ENCODE results near the gene SPATS2L.

Gene SPATS2L

DNA sequence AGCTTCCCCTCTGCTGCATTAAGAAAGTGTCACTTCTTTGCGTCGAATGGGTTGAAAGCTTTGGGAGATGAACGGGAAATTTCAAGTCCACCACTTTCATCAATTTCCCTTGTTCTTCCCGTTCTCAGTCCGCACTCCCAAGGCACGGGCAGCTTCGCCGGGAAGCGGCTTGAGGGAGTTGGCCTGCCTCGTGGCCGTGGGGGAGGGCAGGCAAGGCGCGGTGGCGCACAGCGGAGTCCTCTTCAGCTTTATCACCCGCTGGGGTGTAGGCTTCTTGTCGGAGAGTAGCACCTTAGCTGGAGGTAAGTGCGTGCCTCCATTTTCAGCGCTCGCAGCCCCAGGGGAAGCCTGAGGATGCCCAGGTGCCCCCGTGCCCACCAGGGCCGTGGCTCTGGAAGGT lies 183.5 kb downstream of the SPATS2L start:
- no peak for TF ChIP-seq YY1 (IDR thresholded peaks at IDR 0.05; ENCODE audit: low read depth)
- TF ChIP-seq RAD21 (IDR thresholded peaks at IDR 0.05; ENCODE audit: low read depth), result no peak
- TF ChIP-seq ZBTB7A (IDR thresholded peaks at IDR 0.05; ENCODE audit: low read depth), result no peak
- TF ChIP-seq FOXM1 (IDR thresholded peaks at IDR 0.05; ENCODE audit: borderline replicate concordance, low read depth), result no peak
- TF ChIP-seq TEAD4 (IDR thresholded peaks at IDR 0.05), result no peak
- no peak for TF ChIP-seq CREB1 (IDR thresholded peaks at IDR 0.05; ENCODE audit: low read depth)
- no peak for TF ChIP-seq EP300 (IDR thresholded peaks at IDR 0.05; ENCODE audit: borderline replicate concordance)
- no peak for TF ChIP-seq NFIC (IDR thresholded peaks at IDR 0.05)
- TF ChIP-seq CEBPB (IDR thresholded peaks at IDR 0.05), result no peak
- TF ChIP-seq, protein P1, sequence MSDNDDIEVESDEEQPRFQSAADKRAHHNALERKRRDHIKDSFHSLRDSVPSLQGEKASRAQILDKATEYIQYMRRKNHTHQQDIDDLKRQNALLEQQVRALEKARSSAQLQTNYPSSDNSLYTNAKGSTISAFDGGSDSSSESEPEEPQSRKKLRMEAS (IDR thresholded peaks at IDR 0.05), result no peak
- TF ChIP-seq, protein P2, sequence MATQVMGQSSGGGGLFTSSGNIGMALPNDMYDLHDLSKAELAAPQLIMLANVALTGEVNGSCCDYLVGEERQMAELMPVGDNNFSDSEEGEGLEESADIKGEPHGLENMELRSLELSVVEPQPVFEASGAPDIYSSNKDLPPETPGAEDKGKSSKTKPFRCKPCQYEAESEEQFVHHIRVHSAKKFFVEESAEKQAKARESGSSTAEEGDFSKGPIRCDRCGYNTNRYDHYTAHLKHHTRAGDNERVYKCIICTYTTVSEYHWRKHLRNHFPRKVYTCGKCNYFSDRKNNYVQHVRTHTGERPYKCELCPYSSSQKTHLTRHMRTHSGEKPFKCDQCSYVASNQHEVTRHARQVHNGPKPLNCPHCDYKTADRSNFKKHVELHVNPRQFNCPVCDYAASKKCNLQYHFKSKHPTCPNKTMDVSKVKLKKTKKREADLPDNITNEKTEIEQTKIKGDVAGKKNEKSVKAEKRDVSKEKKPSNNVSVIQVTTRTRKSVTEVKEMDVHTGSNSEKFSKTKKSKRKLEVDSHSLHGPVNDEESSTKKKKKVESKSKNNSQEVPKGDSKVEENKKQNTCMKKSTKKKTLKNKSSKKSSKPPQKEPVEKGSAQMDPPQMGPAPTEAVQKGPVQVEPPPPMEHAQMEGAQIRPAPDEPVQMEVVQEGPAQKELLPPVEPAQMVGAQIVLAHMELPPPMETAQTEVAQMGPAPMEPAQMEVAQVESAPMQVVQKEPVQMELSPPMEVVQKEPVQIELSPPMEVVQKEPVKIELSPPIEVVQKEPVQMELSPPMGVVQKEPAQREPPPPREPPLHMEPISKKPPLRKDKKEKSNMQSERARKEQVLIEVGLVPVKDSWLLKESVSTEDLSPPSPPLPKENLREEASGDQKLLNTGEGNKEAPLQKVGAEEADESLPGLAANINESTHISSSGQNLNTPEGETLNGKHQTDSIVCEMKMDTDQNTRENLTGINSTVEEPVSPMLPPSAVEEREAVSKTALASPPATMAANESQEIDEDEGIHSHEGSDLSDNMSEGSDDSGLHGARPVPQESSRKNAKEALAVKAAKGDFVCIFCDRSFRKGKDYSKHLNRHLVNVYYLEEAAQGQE (IDR thresholded peaks at IDR 0.05; ENCODE audit: low read depth), result no peak
- TF ChIP-seq, protein P3, sequence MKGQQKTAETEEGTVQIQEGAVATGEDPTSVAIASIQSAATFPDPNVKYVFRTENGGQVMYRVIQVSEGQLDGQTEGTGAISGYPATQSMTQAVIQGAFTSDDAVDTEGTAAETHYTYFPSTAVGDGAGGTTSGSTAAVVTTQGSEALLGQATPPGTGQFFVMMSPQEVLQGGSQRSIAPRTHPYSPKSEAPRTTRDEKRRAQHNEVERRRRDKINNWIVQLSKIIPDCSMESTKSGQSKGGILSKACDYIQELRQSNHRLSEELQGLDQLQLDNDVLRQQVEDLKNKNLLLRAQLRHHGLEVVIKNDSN (IDR thresholded peaks at IDR 0.05), result no peak
- TF ChIP-seq TCF12 (IDR thresholded peaks at IDR 0.05; ENCODE audit: low read depth), result no peak
- no peak for TF ChIP-seq TAF1 (IDR thresholded peaks at IDR 0.05; ENCODE audit: low read depth)
- no peak for TF ChIP-seq EGR1 (IDR thresholded peaks at IDR 0.05)

DNA sequence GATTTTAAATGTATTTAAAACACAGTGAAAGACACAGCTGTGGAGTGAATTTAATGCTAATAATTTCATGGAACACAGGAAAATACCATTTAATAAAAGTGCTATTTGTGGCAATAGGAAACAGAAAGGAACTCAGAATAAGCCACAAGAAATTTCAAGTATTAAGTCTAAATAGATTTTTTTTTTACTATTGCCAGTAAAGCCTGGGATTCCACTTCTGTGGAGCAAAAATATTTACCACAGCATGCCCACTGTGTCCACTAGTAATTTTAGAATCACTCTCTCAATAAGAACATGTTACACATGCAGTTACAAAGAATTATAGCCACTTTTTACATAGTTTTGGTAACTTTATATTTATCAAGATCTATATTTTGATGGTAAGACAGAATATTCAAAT lies 186.2 kb downstream of the SPATS2L start:
- no peak for TF ChIP-seq NFIC (IDR thresholded peaks at IDR 0.05)

DNA sequence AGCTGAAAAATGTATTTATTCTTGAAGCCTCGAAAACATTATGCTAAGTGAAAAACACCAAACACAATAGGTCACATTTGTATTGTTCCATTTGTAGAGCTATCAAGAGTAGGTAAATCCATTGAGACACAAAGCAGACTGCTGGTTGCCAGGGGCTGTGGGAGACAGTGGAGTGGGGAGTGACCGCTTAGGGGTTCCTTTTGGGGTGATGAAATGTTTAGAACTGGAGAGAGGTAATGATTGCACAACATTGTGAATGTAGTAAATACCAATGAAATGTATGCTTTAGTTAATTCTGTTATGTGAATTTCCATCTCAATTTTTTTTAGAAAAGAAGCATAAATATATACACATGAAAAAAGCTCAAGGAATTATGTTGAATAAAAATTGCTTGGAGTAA lies 187.6 kb downstream of the SPATS2L start:
- TF ChIP-seq EP300 (IDR thresholded peaks at IDR 0.05; ENCODE audit: borderline replicate concordance) (no peak), TAF1 (IDR thresholded peaks at IDR 0.05; ENCODE audit: low read depth) (no peak), YY1 (IDR thresholded peaks at IDR 0.05; ENCODE audit: low read depth) (no peak), TEAD4 (IDR thresholded peaks at IDR 0.05) (no peak), CREB1 (IDR thresholded peaks at IDR 0.05; ENCODE audit: low read depth) (no peak), EGR1 (IDR thresholded peaks at IDR 0.05) (no peak), ZBTB7A (IDR thresholded peaks at IDR 0.05; ENCODE audit: low read depth) (no peak), NFIC (IDR thresholded peaks at IDR 0.05) (no peak), RAD21 (IDR thresholded peaks at IDR 0.05; ENCODE audit: low read depth) (no peak), CEBPB (IDR thresholded peaks at IDR 0.05) (no peak), TCF12 (IDR thresholded peaks at IDR 0.05; ENCODE audit: low read depth) (no peak), FOXM1 (IDR thresholded peaks at IDR 0.05; ENCODE audit: borderline replicate concordance, low read depth) (no peak)
- TF ChIP-seq, protein P2 (IDR thresholded peaks at IDR 0.05; ENCODE audit: low read depth), result no peak
- TF ChIP-seq, protein P1 (IDR thresholded peaks at IDR 0.05), result no peak
- TF ChIP-seq, protein P3 (IDR thresholded peaks at IDR 0.05), result no peak

DNA sequence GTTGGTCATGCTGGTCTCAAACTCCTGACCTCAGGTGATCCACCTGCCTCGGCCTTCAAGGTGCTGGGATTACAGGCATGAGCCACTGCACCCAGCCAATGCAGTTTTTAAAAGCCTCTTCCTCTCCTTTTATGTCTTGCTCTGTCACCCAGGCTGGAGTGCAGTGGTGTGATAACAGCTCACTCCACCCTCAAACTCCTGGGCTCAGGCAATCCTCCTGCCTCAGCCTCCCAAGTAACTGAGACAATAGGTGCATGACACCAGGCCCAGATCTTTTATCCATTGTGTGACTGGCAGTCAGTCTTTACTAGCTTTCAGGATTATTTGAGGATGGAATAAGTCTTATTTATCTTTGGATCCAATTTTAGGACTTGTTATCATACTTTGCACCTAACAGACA lies 190.2 kb downstream of the SPATS2L start:
- TF ChIP-seq RAD21 (IDR thresholded peaks at IDR 0.05; ENCODE audit: low read depth) (no peak), FOXM1 (IDR thresholded peaks at IDR 0.05; ENCODE audit: borderline replicate concordance, low read depth) (no peak), TEAD4 (IDR thresholded peaks at IDR 0.05) (no peak), TCF12 (IDR thresholded peaks at IDR 0.05; ENCODE audit: low read depth) (no peak), NFIC (IDR thresholded peaks at IDR 0.05) (no peak), TAF1 (IDR thresholded peaks at IDR 0.05; ENCODE audit: low read depth) (no peak), CEBPB (IDR thresholded peaks at IDR 0.05) (no peak), EGR1 (IDR thresholded peaks at IDR 0.05) (no peak), ZBTB7A (IDR thresholded peaks at IDR 0.05; ENCODE audit: low read depth) (no peak), EP300 (IDR thresholded peaks at IDR 0.05; ENCODE audit: borderline replicate concordance) (no peak)
- TF ChIP-seq, protein P1 (IDR thresholded peaks at IDR 0.05), result no peak
- TF ChIP-seq, protein P3 (IDR thresholded peaks at IDR 0.05), result no peak
- TF ChIP-seq, protein P2 (IDR thresholded peaks at IDR 0.05; ENCODE audit: low read depth), result no peak

Data from Ishikawa (cell line).